ENCODE measurements around the gene DYDC1.

GRCh38 chr10:80289451-80290287 lies 66.9 kb downstream of the DYDC1 start, which contains the start of gene MAT1A:
- TF ChIP-seq EZH2phosphoT487 (IDR thresholded peaks at IDR 0.05; ENCODE audit: insufficient read depth, low read depth): no peak
- no peak for TF ChIP-seq EZH2 (IDR thresholded peaks at IDR 0.05; ENCODE audit: insufficient read depth, poor library complexity, severe bottlenecking)
